ENCODE measurements around the gene PCSK1. TPM values are rescaled to one million over a fixed set of nuclear protein-coding genes. Genes with fewer than 3 reads are reported as not detected.

PCSK1 gene
- total and polyA plus RNA-seq, 3 experiments from 2014 or later, result not detected

Other genes with a start within 250 kb of the PCSK1 start
- gene CAST, start 229.1 kb upstream of the PCSK1 start, total RNA-seq, result 100 to 1,000 TPM; 127 to 134 TPM
- gene CAST, start 229.1 kb upstream of the PCSK1 start, polyA plus RNA-seq, result 94.6 TPM

Data from CD8-positive, alpha-beta memory T cell (primary cell).